Stimulated activated CD4-positive, alpha-beta T cell treated with anti-CD3 and anti-CD28 coated beads, Interleukin-2, amount 100 ng/mL, for 24 hours (primary cell): ENCODE data around the gene ERICH4.
"Not testable (repeated sequence)": the region's sequence is repeated elsewhere in the genome, so short reads cannot be mapped to it uniquely, and the experiment has no call there.

Source experiments
- DNase-seq, 2 donors: peaks; one replicate each; pipeline ENCODE4 v3.0.0-alpha.2; 2020

ERICH4 gene

GRCh38 chr19:41480336-41480735 is 37.4 kb downstream of the ERICH4 start:
- DNase-seq = no peak

GRCh38 chr19:41484822-41485221 is 41.9 kb downstream of the ERICH4 start:
- DNase-seq = no peak

- not testable (repeated sequence) for DNase-seq
Observed at GRCh38 chr19:41486953-41487352, 44.0 kb downstream of the ERICH4 start.

GRCh38 chr19:41492843-41493242 is 49.9 kb downstream of the ERICH4 start:
- no peak for DNase-seq
